A549 (cell line): ENCODE results near the gene BICC1. TPM values are rescaled to one million over a fixed set of nuclear protein-coding genes. Genes with fewer than 3 reads are reported as not detected.

Source experiments
- ATAC-seq, 2 experiments: fragments of 200-7000 bp in 1 of 2; fragments of >200 bp in 1 of 2; cut with Nextera tagmentation in 1 of 2; cut with Tn5 transposase in 1 of 2; 3 replicates each; pipeline versions ENCODE4 v1.8.0 to v1.9.1; 2018 to 2020; ENCODE audit warnings: mild to moderate bottlenecking in 1 of 2, moderate library complexity in 1 of 2
- CTCF ChIA-PET: fragments of 300-600 bp; sonication (Branson Sonifier 250); formaldehyde crosslinking; extraction: SDS; loops from one replicate; lab custom pipeline; 2021; ENCODE audit warnings: antibody characterized with exemption, inconsistent platforms; lab: Yijun Ruan, JAX
- POLR2A ChIA-PET: fragments of 350-600 bp; formaldehyde crosslinking; extraction: SDS; loops from one replicate; lab custom pipeline; 2021; ENCODE audit warnings: antibody characterized with exemption, inconsistent platforms; lab: Yijun Ruan, JAX
- DNase-seq, 2 experiments: peaks; one replicate each; pipeline versions ENCODE4 v3.0.0 to v3.0.0-alpha.2; 2011 to 2016; ENCODE audit warnings: low read depth in 1 of 2, low spot score in 1 of 2
- FAIRE-seq: peaks from 2 replicates; lab custom pipeline; 2011; peaks lifted over from hg19 to GRCh38; lab: Jason Lieb, UNC
- H3K27ac ChIP-seq, 2 experiments: fragments of >200 bp; sonication (Bioruptor Twin); formaldehyde crosslinking; 3 replicates each; pipeline ENCODE4 v1.5.1; 2016 to 2017
- H3K4me1 ChIP-seq: fragments of >200 bp; sonication (Bioruptor Twin); formaldehyde crosslinking; 3 replicates; pipeline ENCODE4 v1.6.1; 2016
- H3K4me2 ChIP-seq: fragments of >200 bp; sonication (Bioruptor Twin); formaldehyde crosslinking; 3 replicates; pipeline ENCODE4 v1.6.1; 2016
- H3K4me3 ChIP-seq: fragments of >200 bp; sonication (Bioruptor Twin); formaldehyde crosslinking; 3 replicates; pipeline ENCODE4 v1.5.1; 2016
- H3K9me3 ChIP-seq: fragments of >200 bp; sonication (Bioruptor Twin); formaldehyde crosslinking; 3 replicates; pipeline ENCODE4 v1.6.1; 2016
- BCL3 ChIP-seq: fragments of >200 bp; sonication (Bioruptor Twin); formaldehyde crosslinking; IDR thresholded peaks from 3 replicates; pipeline ENCODE4 v1.6.1; 2016
- BHLHE40 ChIP-seq: IDR thresholded peaks from 2 replicates; pipeline ENCODE4 v1.6.1; 2012; ENCODE audit warnings: low read depth, low read length, inconsistent platforms
- CHD2 ChIP-seq: fragments of 150-350 bp; IDR thresholded peaks from 2 replicates; pipeline ENCODE4 v1.6.1; 2014; ENCODE audit warnings: low read length; ENCODE audit not compliant: partially characterized antibody
- E2F6 ChIP-seq: IDR thresholded peaks from 2 replicates; pipeline ENCODE4 v1.6.1; 2012; ENCODE audit warnings: low read depth, borderline replicate concordance
- ELK1 ChIP-seq: fragments of 150-350 bp; IDR thresholded peaks from 2 replicates; pipeline ENCODE4 v1.6.1; 2014; ENCODE audit warnings: low read depth, mild to moderate bottlenecking, low read length
- EP300 ChIP-seq, 2 experiments: fragments of >200 bp; sonication (Bioruptor Twin); formaldehyde crosslinking; IDR thresholded peaks; 2 replicates in 1 of 2; 3 replicates in 1 of 2; pipeline ENCODE4 v1.6.1; 2016 to 2017
- ESRRA ChIP-seq: fragments of 150-350 bp; IDR thresholded peaks from 2 replicates; pipeline ENCODE4 v1.6.1; 2014; ENCODE audit warnings: mild to moderate bottlenecking, low read length, borderline replicate concordance
- FOSB ChIP-seq: fragments of 250-450 bp; sonication (Bioruptor Pico); IDR thresholded peaks from 2 replicates; pipeline ENCODE4 v1.5.0; 2020; ENCODE audit warnings: mild to moderate bottlenecking, moderate library complexity
- FOSL2 ChIP-seq, 2 experiments: fragments of 450-650 bp in 1 of 2; fragments of >200 bp in 1 of 2; sonication (Bioruptor Twin) in 1 of 2; formaldehyde crosslinking; IDR thresholded peaks; 2 replicates each; pipeline versions ENCODE4 v1.5.0 to v1.6.1; 2016 to 2020; ENCODE audit warnings: mild to moderate bottlenecking in 1 of 2, moderate library complexity in 1 of 2
- HEYL ChIP-seq: fragments of 250-450 bp; sonication (Bioruptor Pico); IDR thresholded peaks from 2 replicates; pipeline ENCODE4 v1.8.0; 2021; ENCODE audit warnings: mild to moderate bottlenecking, moderate library complexity
- HOXA7 ChIP-seq: fragments of 250-450 bp; sonication (Bioruptor Pico); IDR thresholded peaks from 2 replicates; pipeline ENCODE4 v1.5.0; 2020; ENCODE audit warnings: mild to moderate bottlenecking, moderate library complexity
- HOXB13 ChIP-seq: fragments of 250-450 bp; sonication (Bioruptor Pico); IDR thresholded peaks from 2 replicates; pipeline ENCODE4 v1.5.0; 2020; ENCODE audit warnings: low read depth, mild to moderate bottlenecking, moderate library complexity
- JUNB ChIP-seq: fragments of >200 bp; sonication (Bioruptor Twin); formaldehyde crosslinking; IDR thresholded peaks from 2 replicates; pipeline ENCODE4 v1.6.1; 2016
- KDM5A ChIP-seq: fragments of 200-600 bp; sonication (generic); IDR thresholded peaks from 2 replicates; pipeline ENCODE4 v1.6.1; 2016; ENCODE audit warnings: antibody characterized with exemption, mild to moderate bottlenecking
- MAFK ChIP-seq: fragments of 450-650 bp; IDR thresholded peaks from 2 replicates; pipeline ENCODE4 v1.6.1; 2014; ENCODE audit not compliant: partially characterized antibody
- PBX3 ChIP-seq: IDR thresholded peaks from 2 replicates; pipeline ENCODE4 v1.6.1; 2012
- PHF8 ChIP-seq: fragments of 200-600 bp; sonication (generic); IDR thresholded peaks from 2 replicates; pipeline ENCODE4 v1.6.1; 2016; ENCODE audit warnings: low read depth, mild to moderate bottlenecking, antibody characterized with exemption, moderate library complexity, borderline replicate concordance
- POLR2A ChIP-seq: IDR thresholded peaks from 2 replicates; pipeline ENCODE4 v1.6.1; 2012; ENCODE audit warnings: mild to moderate bottlenecking, low read length
- POLR2AphosphoS2 ChIP-seq: conservative IDR thresholded peaks from 2 replicates; pipeline ENCODE4 v1.6.1; 2012; ENCODE audit warnings: low read length, improper control_type of control experiment, inconsistent platforms
- RAD21 ChIP-seq, 2 experiments: fragments of >200 bp in 1 of 2; sonication (Bioruptor Twin) in 1 of 2; formaldehyde crosslinking in 1 of 2; IDR thresholded peaks in 1 of 2; conservative IDR thresholded peaks in 1 of 2; 2 replicates in 1 of 2; 3 replicates in 1 of 2; pipeline ENCODE4 v1.6.1; 2012 to 2018; ENCODE audit warnings: inconsistent platforms in 1 of 2
- RARB ChIP-seq: fragments of 250-450 bp; sonication (Bioruptor Pico); IDR thresholded peaks from 2 replicates; pipeline ENCODE4 v1.8.0; 2021; ENCODE audit warnings: mild to moderate bottlenecking, moderate library complexity
- REST ChIP-seq: fragments of 200-600 bp; sonication (generic); IDR thresholded peaks from 2 replicates; pipeline ENCODE4 v1.6.1; 2016; ENCODE audit warnings: antibody characterized with exemption, mild to moderate bottlenecking, moderate library complexity
- RNF2 ChIP-seq: fragments of 200-600 bp; sonication (generic); IDR thresholded peaks from 2 replicates; pipeline ENCODE4 v1.6.1; 2016; ENCODE audit warnings: low read depth, mild to moderate bottlenecking, antibody characterized with exemption, moderate library complexity, borderline replicate concordance
- USF2 ChIP-seq: fragments of 450-650 bp; IDR thresholded peaks from 2 replicates; pipeline ENCODE4 v1.6.1; 2014; ENCODE audit warnings: antibody characterized with exemption
- ZC3H11A ChIP-seq: fragments of 450-650 bp; IDR thresholded peaks from 2 replicates; pipeline ENCODE4 v1.6.1; 2014; ENCODE audit warnings: antibody characterized with exemption, mild to moderate bottlenecking
- ZNF302 ChIP-seq: fragments of 250-450 bp; sonication (Bioruptor Pico); IDR thresholded peaks from 2 replicates; pipeline ENCODE4 v1.9.0; 2021; ENCODE audit warnings: inconsistent platforms, mild to moderate bottlenecking, moderate library complexity
- WGBS: methylation state at CpG from one replicate; pipeline ENCODE4 v1.1.6; 2017; ENCODE audit errors: missing lambda C conversion rate; 5-methylcytosine and 5-hydroxymethylcytosine counted together
- polyA plus RNA-seq, 4 experiments: library from polyadenylated mRNA; depleted of rRNA in 3 of 4; stranded (reverse); fragments of >200 nt; fragmentation: RNase III in 1 of 4; extraction: RNeasy Plus Mini Kit Qiagen cat#74134 plus additional on column Dnase treatment in 1 of 4; gene quantifications; 2 replicates in 3 of 4; 3 replicates in 1 of 4; pipeline ENCODE4 v1.2.3, GENCODE V29; 2011 to 2017

BICC1 gene
- polyA plus RNA-seq, 2 of the 4 experiments (the other 2 are of a cell fraction) = 36.9 to 56.8 TPM

GRCh38 chr10:58570307-58570723, 57.6 kb downstream of the BICC1 start:
- FAIRE-seq (no peak), DNase-seq (no peak), ATAC-seq (no peak)
- H3K4me3 ChIP-seq = no peak overlapping the region
- 100% methylated on average over 1 of the region's 1 CpG for WGBS
- H3K27ac ChIP-seq = no peak overlapping the region
- H3K9me3 ChIP-seq = peaks cover 36% of the 10 kb centered on the region
- no peak overlapping the region for H3K4me2 ChIP-seq
- TF ChIP-seq E2F6 = no peak
- TF ChIP-seq CHD2 = no peak
- TF ChIP-seq USF2 = no peak
- TF ChIP-seq ELK1 = no peak
- TF ChIP-seq FOSL2 (IDR thresholded peaks at IDR 0.05) = no peak
- no peak for TF ChIP-seq FOSL2 (CRISPR knock-in tag; IDR thresholded peaks at IDR 0.05)
- no peak for TF ChIP-seq POLR2AphosphoS2
- TF ChIP-seq HOXA7 (CRISPR knock-in tag) = no peak
- TF ChIP-seq FOSB (CRISPR knock-in tag) = no peak
- TF ChIP-seq ZNF302 = no peak
- TF ChIP-seq ZC3H11A = no peak
- no peak for TF ChIP-seq HOXB13 (CRISPR knock-in tag)
- no peak for TF ChIP-seq MAFK
- TF ChIP-seq BHLHE40 = no peak
- ChIA-PET POLR2A (no interaction called here), CTCF (interaction anchor here (1.3 kb wide), 1 partner anchor 46 kb away, joined by 3 read pairs; no protein-coding TSS in a partner anchor)
- H3K4me1 ChIP-seq = peaks cover 24% of the 10 kb centered on the region

- POLR2A ChIA-PET = no interaction called here
- Histone ChIP-seq H3K4me2 (no peak overlapping the region), H3K9me3 (peaks cover 36% of the 10 kb centered on the region), H3K4me3 (no peak overlapping the region), H3K4me1 (peaks cover 31% of the 10 kb centered on the region), H3K27ac (no peak overlapping the region)
- WGBS = 88% methylated on average over 2 of the region's 2 CpGs
- no peak for DNase-seq
- TF ChIP-seq RNF2 (no peak), EP300 (IDR thresholded peaks at IDR 0.05) (no peak), RARB (CRISPR knock-in tag) (no peak), RAD21 (conservative IDR thresholded peaks at IDR 0.05 in 1 of 2, IDR thresholded peaks at IDR 0.05 in 1 of 2) (no peak), PBX3 (no peak), ESRRA (no peak), HEYL (CRISPR knock-in tag) (no peak), CHD2 (no peak), FOSB (CRISPR knock-in tag) (no peak), KDM5A (no peak), BCL3 (no peak), REST (no peak), PHF8 (no peak), JUNB (no peak), POLR2A (no peak)
- CTCF ChIA-PET = no interaction called here
- no peak for ATAC-seq
- no peak for FAIRE-seq
Measured at GRCh38 chr10:58570979-58571378, 58.3 kb downstream of the BICC1 start.
